Stimulated activated CD8-positive, alpha-beta memory T cell treated with anti-CD3 and anti-CD28 coated beads, Interleukin-7, amount 100 ng/mL, for 4 hours (primary cell): ENCODE data around the gene ERFE.

Experiments used
- DNase-seq, 2 donors: peaks; one replicate each; pipeline ENCODE4 v3.0.0-alpha.2; 2020; ENCODE audit warnings: low read depth in 2 of 2

The ERFE gene

DNA sequence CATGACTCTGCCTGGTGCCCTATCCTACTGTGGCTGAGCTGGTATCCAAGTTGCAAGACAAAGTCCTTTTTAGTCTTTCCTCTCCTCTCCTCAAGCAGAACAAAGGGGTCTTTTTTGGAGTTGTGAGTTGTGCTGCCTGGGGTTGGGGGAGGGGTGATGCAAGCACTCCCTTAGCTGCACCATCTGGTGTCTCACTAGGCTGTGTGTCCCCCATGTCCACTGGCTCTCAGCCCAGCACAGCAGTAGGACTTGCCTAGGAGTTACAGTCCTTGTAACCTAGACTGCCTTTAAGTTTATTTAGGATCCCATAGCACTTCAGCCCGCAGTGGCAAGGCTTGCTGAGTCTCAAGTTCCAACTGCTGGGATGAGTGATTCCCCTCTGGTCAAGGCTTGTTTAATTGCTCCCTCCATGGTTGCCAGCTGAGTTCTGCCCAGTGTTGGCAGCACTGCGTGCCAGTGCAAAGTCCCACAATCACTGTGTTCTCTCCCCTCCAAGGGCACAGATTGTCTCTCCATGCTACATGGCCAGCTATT is 57.9 kb downstream of the ERFE start:
- no peak for DNase-seq
